Upper lobe of left lung (tissue), 4 donors: ENCODE data around the gene GUCY2C.

Source experiments
- POLR2A ChIP-seq, 4 donors: fragments of 450-650 bp; IDR thresholded peaks; one replicate each; pipeline ENCODE4 v1.5.1; 2016 to 2017; ENCODE audit warnings: antibody characterized with exemption in 4 of 4, mild to moderate bottlenecking in 2 of 4
- POLR2AphosphoS5 ChIP-seq, 2 donors: sonication (generic); formaldehyde crosslinking; IDR thresholded peaks; one replicate each; pipeline ENCODE4 v1.5.1; 2017; ENCODE audit warnings: antibody characterized with exemption in 2 of 2
- TF ChIP-seq, protein P1 (sequence below), 6 experiments: fragments of 450-650 bp in 4 of 6; fragments of 200-600 bp in 2 of 6; sonication (generic) in 2 of 6; IDR thresholded peaks; one replicate each; pipeline ENCODE4 v1.5.1; 2016 to 2019; ENCODE audit warnings: antibody characterized with exemption in 6 of 6

DNA sequence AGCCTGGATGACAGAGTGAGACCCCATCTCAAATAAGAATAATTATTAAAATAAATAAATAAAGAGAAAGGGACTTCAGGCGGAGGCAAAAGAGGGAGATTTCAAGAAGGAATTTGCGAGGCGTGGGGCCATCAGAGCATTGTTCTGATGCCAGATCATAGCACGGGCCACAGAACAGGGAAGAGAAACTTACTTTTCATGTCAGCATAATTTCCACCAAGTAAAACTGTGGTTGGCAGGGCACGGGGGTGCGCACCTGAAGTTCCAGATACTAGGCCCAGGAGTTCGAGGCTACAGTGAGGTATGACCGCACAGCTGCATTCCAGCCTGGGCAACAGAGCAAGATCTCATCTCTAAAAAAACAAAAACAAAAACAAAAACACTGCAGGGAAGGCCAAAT lies 117.8 kb downstream of the GUCY2C start:
- TF ChIP-seq, protein P1, sequence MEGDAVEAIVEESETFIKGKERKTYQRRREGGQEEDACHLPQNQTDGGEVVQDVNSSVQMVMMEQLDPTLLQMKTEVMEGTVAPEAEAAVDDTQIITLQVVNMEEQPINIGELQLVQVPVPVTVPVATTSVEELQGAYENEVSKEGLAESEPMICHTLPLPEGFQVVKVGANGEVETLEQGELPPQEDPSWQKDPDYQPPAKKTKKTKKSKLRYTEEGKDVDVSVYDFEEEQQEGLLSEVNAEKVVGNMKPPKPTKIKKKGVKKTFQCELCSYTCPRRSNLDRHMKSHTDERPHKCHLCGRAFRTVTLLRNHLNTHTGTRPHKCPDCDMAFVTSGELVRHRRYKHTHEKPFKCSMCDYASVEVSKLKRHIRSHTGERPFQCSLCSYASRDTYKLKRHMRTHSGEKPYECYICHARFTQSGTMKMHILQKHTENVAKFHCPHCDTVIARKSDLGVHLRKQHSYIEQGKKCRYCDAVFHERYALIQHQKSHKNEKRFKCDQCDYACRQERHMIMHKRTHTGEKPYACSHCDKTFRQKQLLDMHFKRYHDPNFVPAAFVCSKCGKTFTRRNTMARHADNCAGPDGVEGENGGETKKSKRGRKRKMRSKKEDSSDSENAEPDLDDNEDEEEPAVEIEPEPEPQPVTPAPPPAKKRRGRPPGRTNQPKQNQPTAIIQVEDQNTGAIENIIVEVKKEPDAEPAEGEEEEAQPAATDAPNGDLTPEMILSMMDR (IDR thresholded peaks at IDR 0.05) = no peak
- TF ChIP-seq POLR2A (IDR thresholded peaks at IDR 0.05) (no peak), POLR2AphosphoS5 (IDR thresholded peaks at IDR 0.05) (no peak)
